GM12892 (cell line): ENCODE measurements around the gene SAMMSON.

ENCODE experiments used
- POLR2A ChIP-seq: IDR thresholded peaks from 2 replicates; pipeline ENCODE4 v1.6.1; 2011; ENCODE audit warnings: low read depth, low read length, control low read depth
- POLR2AphosphoS5 ChIP-seq: IDR thresholded peaks from 2 replicates; pipeline ENCODE4 v1.6.1; 2011; ENCODE audit warnings: low read depth, low read length, control low read depth
- TAF1 ChIP-seq: IDR thresholded peaks from 2 replicates; pipeline ENCODE4 v1.6.1; 2011; ENCODE audit warnings: low read depth, mild to moderate bottlenecking, control low read depth, low read length, borderline replicate concordance

DNA sequence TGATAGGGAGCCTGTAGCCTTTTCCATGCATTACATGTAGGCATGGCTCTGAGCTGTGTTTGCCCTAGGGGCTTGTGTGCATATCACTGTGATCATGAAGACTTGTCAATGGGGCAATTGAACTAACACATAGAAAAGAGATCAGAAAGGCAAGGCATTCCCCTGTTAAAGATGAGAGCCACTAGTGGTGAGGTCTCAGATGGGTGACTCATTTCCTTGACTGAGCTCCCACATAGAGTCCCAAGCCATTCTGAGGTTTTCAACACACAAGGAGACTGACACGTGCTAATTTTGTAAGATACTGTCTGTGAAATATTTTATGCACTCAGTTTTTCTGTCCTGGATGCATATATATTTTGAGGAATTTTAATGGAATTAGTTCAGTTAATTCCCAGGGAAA, 53.8 kb downstream of the SAMMSON start:
- no peak for TF ChIP-seq POLR2A
- TF ChIP-seq POLR2AphosphoS5 = no peak
- TF ChIP-seq TAF1 = no peak
